Brain microvascular endothelial cell (primary cell): ENCODE results near the gene COPG2.

Experiments
- DNase-seq: peaks from one replicate; pipeline ENCODE4 v3.0.0-alpha.2; 2020
- H3K27ac ChIP-seq: fragments of 250-450 bp; sonication (Bioruptor Pico); 2 replicates; pipeline ENCODE4 v1.5.1; 2020; ENCODE audit warnings: mild to moderate bottlenecking, moderate library complexity
- H3K27me3 ChIP-seq: fragments of 250-450 bp; sonication (Bioruptor Pico); replicated peaks from 2 replicates; pipeline ENCODE4 v1.5.1; 2020; ENCODE audit warnings: mild to moderate bottlenecking
- H3K36me3 ChIP-seq: fragments of 250-450 bp; sonication (Bioruptor Pico); replicated peaks from 2 replicates; pipeline ENCODE4 v1.5.1; 2020; ENCODE audit warnings: mild to moderate bottlenecking
- H3K4me3 ChIP-seq: 2 replicates; pipeline ENCODE4 v1.5.1; 2011; ENCODE audit warnings: low read depth, mild to moderate bottlenecking, control low read depth, low read length, moderate library complexity
- in situ Hi-C: cut with HindIII; loops from 2 replicates; pipeline ENCODE4 v1.10.0; 2017; ENCODE audit warnings: low sequenced_read_pairs, low pct_ligation_motif_present
- TF ChIP-seq, protein P1 (sequence below): IDR thresholded peaks from 2 replicates; pipeline ENCODE4 v1.5.1; 2011; ENCODE audit warnings: low read depth, mild to moderate bottlenecking, moderate library complexity, low read length, control low read depth, inconsistent platforms; ENCODE audit errors: missing control alignments

Gene COPG2

DNA sequence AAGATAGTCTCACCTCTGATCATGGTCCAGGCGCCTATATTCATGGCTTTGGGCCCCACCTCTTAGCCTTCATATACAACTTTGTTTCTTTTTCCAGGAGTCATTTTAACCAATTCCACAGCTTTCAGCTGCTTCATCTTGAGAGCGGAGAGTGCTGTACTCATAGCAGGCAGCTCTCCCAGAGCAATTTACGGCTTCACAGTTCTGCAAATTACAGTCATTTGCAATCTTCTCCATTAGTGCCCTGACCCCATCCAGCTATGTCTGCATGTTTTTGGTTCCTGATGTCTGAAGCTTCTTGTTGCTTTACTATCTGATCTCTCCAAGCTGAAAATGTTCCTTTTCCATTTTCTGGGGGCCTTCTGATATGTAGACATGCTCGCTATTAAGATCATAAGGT is 194.7 kb downstream of the COPG2 start:
- no peak overlapping the region for H3K27ac ChIP-seq
- H3K27me3 ChIP-seq, result no peaks in the 10 kb centered on the region
- in situ Hi-C loops, result no loop called here
- H3K4me3 ChIP-seq, result no peak overlapping the region
- no peaks in the 10 kb centered on the region for H3K36me3 ChIP-seq
- TF ChIP-seq, protein P1, sequence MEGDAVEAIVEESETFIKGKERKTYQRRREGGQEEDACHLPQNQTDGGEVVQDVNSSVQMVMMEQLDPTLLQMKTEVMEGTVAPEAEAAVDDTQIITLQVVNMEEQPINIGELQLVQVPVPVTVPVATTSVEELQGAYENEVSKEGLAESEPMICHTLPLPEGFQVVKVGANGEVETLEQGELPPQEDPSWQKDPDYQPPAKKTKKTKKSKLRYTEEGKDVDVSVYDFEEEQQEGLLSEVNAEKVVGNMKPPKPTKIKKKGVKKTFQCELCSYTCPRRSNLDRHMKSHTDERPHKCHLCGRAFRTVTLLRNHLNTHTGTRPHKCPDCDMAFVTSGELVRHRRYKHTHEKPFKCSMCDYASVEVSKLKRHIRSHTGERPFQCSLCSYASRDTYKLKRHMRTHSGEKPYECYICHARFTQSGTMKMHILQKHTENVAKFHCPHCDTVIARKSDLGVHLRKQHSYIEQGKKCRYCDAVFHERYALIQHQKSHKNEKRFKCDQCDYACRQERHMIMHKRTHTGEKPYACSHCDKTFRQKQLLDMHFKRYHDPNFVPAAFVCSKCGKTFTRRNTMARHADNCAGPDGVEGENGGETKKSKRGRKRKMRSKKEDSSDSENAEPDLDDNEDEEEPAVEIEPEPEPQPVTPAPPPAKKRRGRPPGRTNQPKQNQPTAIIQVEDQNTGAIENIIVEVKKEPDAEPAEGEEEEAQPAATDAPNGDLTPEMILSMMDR, result no peak
- DNase-seq, result no peak

DNA sequence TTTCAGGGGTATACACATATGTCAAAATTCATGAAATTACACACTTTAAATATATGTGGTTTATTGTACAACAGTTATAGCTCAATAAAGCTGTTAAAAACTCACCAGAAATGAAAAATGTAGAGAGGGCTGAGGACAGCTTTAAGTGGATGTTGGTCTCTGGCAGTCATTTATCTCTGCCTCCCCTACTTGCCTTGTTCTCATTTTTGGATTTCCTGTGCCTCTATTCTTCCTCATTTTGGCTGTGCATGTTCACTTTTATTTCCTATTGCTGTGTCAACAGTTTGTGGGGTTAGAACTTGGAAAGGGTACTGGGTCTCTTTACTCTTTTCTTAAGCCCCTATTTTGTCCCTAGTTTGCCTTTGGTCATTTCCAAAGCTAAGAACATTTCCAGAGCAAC is 195.3 kb downstream of the COPG2 start:
- Histone ChIP-seq H3K4me3 (no peak overlapping the region), H3K36me3 (no peaks in the 10 kb centered on the region), H3K27me3 (no peaks in the 10 kb centered on the region), H3K27ac (no peak overlapping the region)
- DNase-seq, result no peak
- TF ChIP-seq, protein P1, result no peak
- in situ Hi-C loops, result no loop called here

DNA sequence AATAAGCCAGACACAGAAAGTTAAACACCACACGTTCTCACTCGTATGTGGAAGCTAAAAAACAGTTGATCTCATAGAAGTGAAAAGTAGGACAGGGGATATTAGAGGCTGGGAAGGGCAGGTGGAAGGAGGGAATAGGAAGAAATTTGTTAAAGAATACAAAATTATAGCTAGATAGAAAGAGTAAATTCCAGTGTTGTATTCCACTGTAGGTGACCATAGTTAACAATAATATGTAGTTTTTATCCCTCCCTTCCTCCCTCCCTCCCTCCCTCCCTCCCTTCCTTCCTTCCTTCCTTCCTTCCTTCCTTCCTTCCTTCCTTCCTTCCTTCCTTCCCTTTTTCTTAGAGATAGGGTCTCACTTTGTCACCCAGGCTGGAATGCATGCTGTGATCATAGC is 196.6 kb downstream of the COPG2 start:
- Histone ChIP-seq H3K36me3 (no peaks in the 10 kb centered on the region), H3K4me3 (no peak overlapping the region), H3K27ac (no peak overlapping the region), H3K27me3 (no peaks in the 10 kb centered on the region)
- TF ChIP-seq, protein P1, result no peak
- DNase-seq, result no peak
- in situ Hi-C loops, result no loop called here

DNA sequence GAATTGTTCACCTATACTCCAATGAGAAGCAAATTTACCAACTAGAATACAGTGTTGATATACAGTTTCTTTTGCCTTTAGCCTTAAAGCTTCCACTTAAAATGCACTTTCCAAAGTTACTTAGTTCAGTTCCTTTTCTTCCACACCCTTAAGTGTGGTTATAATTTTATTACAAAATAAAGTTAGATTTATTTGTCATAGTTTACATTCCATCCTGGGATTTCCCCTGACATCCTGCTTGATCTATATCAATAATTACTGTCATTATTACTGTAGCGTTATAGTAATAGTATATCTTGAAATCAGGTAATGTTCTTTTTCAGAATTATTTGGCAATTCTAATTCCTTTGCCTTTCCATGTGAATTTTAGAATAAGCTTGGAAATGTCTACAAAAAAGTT is 199.9 kb downstream of the COPG2 start:
- Histone ChIP-seq H3K4me3 (no peak overlapping the region), H3K36me3 (no peaks in the 10 kb centered on the region), H3K27me3 (no peaks in the 10 kb centered on the region), H3K27ac (no peak overlapping the region)
- DNase-seq, result no peak
- in situ Hi-C loops, result no loop called here
- TF ChIP-seq, protein P1, result no peak

DNA sequence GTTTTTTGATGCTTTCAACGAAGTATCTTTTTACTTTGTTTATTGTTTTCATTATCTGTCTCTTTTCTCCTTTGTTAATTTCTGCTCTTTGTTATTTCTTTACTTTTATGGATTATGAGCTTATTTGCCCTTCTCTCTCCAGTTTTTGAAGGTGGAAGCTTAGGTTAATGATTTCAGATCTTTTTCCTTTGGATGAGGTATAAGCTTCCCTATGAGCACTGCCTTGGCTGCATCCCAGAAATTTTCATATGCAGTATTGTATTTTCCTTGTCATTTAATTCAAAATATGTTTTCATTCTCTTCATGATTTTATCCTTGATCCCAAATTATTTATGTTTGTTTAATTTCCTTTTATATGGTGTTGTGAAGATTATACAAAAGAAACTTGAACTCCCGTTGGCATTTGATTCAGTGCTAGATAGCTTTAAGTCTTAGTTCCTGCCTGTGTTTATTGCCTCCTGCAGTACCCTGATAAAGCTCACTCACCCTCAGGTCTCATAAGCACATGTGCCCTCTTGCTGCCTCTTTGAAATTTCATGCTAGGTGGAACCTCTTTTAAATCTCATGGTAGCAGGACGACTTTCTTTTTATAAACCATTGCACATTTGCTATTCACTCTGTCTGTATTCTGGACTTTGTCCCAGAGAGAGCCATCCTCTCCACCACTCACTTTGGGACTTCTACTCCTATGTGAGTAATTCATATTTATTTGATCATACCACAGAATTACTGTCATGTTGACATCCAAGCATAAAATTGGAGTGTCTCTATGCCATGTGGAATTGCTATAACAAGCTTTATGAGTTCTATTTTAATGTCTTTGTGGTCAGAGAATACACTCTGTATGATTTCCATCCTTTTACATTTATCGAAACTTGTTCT is 204.8 kb downstream of the COPG2 start:
- in situ Hi-C loops, result no loop called here
- H3K36me3 ChIP-seq, result no peaks in the 10 kb centered on the region

More for the DNA sequence above, 204.8 kb downstream of the COPG2 start:
- H3K27me3 ChIP-seq, result no peaks in the 10 kb centered on the region
- no peak overlapping the region for H3K4me3 ChIP-seq
- TF ChIP-seq, protein P1, result no peak
- no peak for DNase-seq
- no peak overlapping the region for H3K27ac ChIP-seq
